SK-N-SH (cell line): ENCODE measurements around the gene WWOX. TPM values are rescaled to one million over a fixed set of nuclear protein-coding genes. Genes with fewer than 3 reads are reported as not detected.

Source experiments
- CTCF ChIA-PET: fragments of 300-600, 350-600 bp; formaldehyde crosslinking; extraction: SDS; loops from one replicate; lab custom pipeline; 2021; lab: Yijun Ruan, JAX
- POLR2A ChIA-PET: fragments of 350-600 bp; sonication (Branson Sonifier 250); formaldehyde crosslinking; extraction: SDS; loops from one replicate; lab custom pipeline; 2020; ENCODE audit warnings: antibody characterized with exemption, inconsistent platforms; lab: Yijun Ruan, JAX
- DNase-seq: peaks from one replicate; pipeline ENCODE4 v3.0.0; 2012
- H2AFZ ChIP-seq: fragments of 200-600 bp; sonication (generic); 2 replicates; pipeline ENCODE4 v1.8.1; 2016; ENCODE audit warnings: antibody characterized with exemption, mild to moderate bottlenecking, low read depth
- H3F3A ChIP-seq: fragments of 200-600 bp; sonication (generic); replicated peaks from 2 replicates; pipeline ENCODE3; 2016; ENCODE audit warnings: antibody characterized with exemption, mild to moderate bottlenecking; ENCODE audit not compliant: insufficient read depth
- H3K27ac ChIP-seq, 2 experiments: fragments of 200-500 bp in 1 of 2; fragments of 200-600 bp in 1 of 2; sonication (Bioruptor generic) in 1 of 2; sonication (generic), shearing (Covaris generic) in 1 of 2; 2 replicates each; pipeline versions ENCODE4 v1.5.1 to v1.6.1; 2014 to 2016; ENCODE audit warnings: low read depth in 2 of 2, inconsistent platforms in 1 of 2, low read length in 1 of 2, mild to moderate bottlenecking in 1 of 2, mixed read lengths in 1 of 2
- H3K27me3 ChIP-seq: fragments of 200-600 bp; sonication (generic), shearing (Covaris generic); 2 replicates; pipeline ENCODE4 v1.6.1; 2016; ENCODE audit warnings: mixed run types; ENCODE audit not compliant: insufficient read depth
- H3K36me3 ChIP-seq, 2 experiments: fragments of 200-500 bp in 1 of 2; fragments of 200-600 bp in 1 of 2; sonication (Bioruptor generic) in 1 of 2; sonication (generic) in 1 of 2; replicated peaks in 1 of 2; 2 replicates each; pipeline versions ENCODE3 to v1.5.1; 2014 to 2016; ENCODE audit warnings: low read length in 1 of 2, mild to moderate bottlenecking in 1 of 2; ENCODE audit not compliant: insufficient read depth in 2 of 2, control insufficient read depth in 1 of 2
- H3K4me1 ChIP-seq, 2 experiments: fragments of 200-500 bp in 1 of 2; fragments of 200-600 bp in 1 of 2; sonication (Bioruptor generic) in 1 of 2; sonication (generic), shearing (Covaris generic) in 1 of 2; 2 replicates each; pipeline versions ENCODE4 v1.5.1 to v1.6.1; 2014 to 2016; ENCODE audit warnings: low read depth in 1 of 2, low read length in 1 of 2, mixed run types in 1 of 2; ENCODE audit not compliant: insufficient read depth in 2 of 2, control insufficient read depth in 1 of 2
- H3K4me2 ChIP-seq: fragments of 200-600 bp; sonication (generic), shearing (Covaris generic); 2 replicates; pipeline ENCODE4 v1.6.1; 2017; ENCODE audit warnings: mixed run types
- H3K4me3 ChIP-seq, 2 experiments: fragments of 200-500 bp in 1 of 2; fragments of 200-600 bp in 1 of 2; sonication (Bioruptor generic) in 1 of 2; sonication (generic), shearing (Covaris generic) in 1 of 2; 2 replicates each; pipeline versions ENCODE4 v1.5.1 to v1.8.1; 2014 to 2016; ENCODE audit warnings: low read depth in 2 of 2, inconsistent platforms in 1 of 2, low read length in 1 of 2, mild to moderate bottlenecking in 1 of 2, mixed read lengths in 1 of 2, moderate library complexity in 1 of 2
- H3K79me2 ChIP-seq: fragments of 200-600 bp; sonication (generic); 2 replicates; pipeline ENCODE4 v1.8.1; 2017; ENCODE audit warnings: mild to moderate bottlenecking; ENCODE audit not compliant: insufficient read depth
- H3K9ac ChIP-seq: fragments of 200-600 bp; sonication (generic); 2 replicates; pipeline ENCODE4 v1.6.1; 2017; ENCODE audit warnings: mixed run types
- H3K9me2 ChIP-seq: fragments of 200-600 bp; sonication (generic); 2 replicates; pipeline ENCODE4 v1.6.1; 2017; ENCODE audit warnings: mixed run types
- H3K9me3 ChIP-seq: fragments of 200-600 bp; sonication (generic); 2 replicates; pipeline ENCODE4 v1.6.1; 2017; ENCODE audit warnings: mixed run types, mild to moderate bottlenecking, moderate library complexity
- H4K20me1 ChIP-seq: fragments of 200-600 bp; sonication (generic); 2 replicates; pipeline ENCODE4 v1.6.1; 2017; ENCODE audit warnings: mild to moderate bottlenecking, mixed run types; ENCODE audit not compliant: insufficient read depth
- CHD2 ChIP-seq: fragments of 150-350 bp; IDR thresholded peaks from 2 replicates; pipeline ENCODE4 v1.6.1; 2018; ENCODE audit warnings: low read length; ENCODE audit not compliant: partially characterized antibody
- FOXM1 ChIP-seq: IDR thresholded peaks from 2 replicates; pipeline ENCODE4 v1.4.0; 2012; ENCODE audit warnings: low read depth, mild to moderate bottlenecking
- GABPA ChIP-seq: IDR thresholded peaks from 2 replicates; pipeline ENCODE4 v1.4.0; 2012; ENCODE audit warnings: low read depth, mild to moderate bottlenecking
- MEF2A ChIP-seq: IDR thresholded peaks from 2 replicates; pipeline ENCODE4 v1.4.0; 2012; ENCODE audit warnings: low read depth, borderline replicate concordance
- RAD21 ChIP-seq: IDR thresholded peaks from 2 replicates; pipeline ENCODE4 v1.6.1; 2012; ENCODE audit warnings: mild to moderate bottlenecking, low read length
- RCOR1 ChIP-seq: fragments of 150-350 bp; IDR thresholded peaks from 2 replicates; pipeline ENCODE4 v1.6.1; 2017; ENCODE audit warnings: antibody characterized with exemption, low read length
- SIN3A ChIP-seq: IDR thresholded peaks from 2 replicates; pipeline ENCODE4 v1.6.1; 2012; ENCODE audit warnings: low read depth, mild to moderate bottlenecking, low read length, moderate library complexity, borderline replicate concordance
- TEAD4 ChIP-seq: IDR thresholded peaks from 2 replicates; pipeline ENCODE4 v1.4.0; 2012; ENCODE audit warnings: mild to moderate bottlenecking, borderline replicate concordance; ENCODE audit not compliant: insufficient read depth
- YY1 ChIP-seq: IDR thresholded peaks from 2 replicates; pipeline ENCODE4 v1.4.0; 2012; ENCODE audit warnings: low read depth, mild to moderate bottlenecking
- WGBS: methylation state at CpG from one replicate; pipeline ENCODE4 v1.1.6; 2017; ENCODE audit warnings: low lambda C conversion rate; 5-methylcytosine and 5-hydroxymethylcytosine counted together
- polyA plus RNA-seq, 3 experiments: library from polyadenylated mRNA; depleted of rRNA; stranded (reverse); fragments of >200 nt; gene quantifications; 2 replicates each; pipeline ENCODE4 v1.2.3, GENCODE V29; 2012
- TF ChIP-seq, protein P1 (sequence below): IDR thresholded peaks from 2 replicates; pipeline ENCODE4 v1.6.1; 2012; ENCODE audit warnings: mild to moderate bottlenecking, low read depth, low read length, moderate library complexity
- TF ChIP-seq, protein P2 (sequence below): fragments of 200-600 bp; sonication (generic); IDR thresholded peaks from 2 replicates; pipeline ENCODE4 v1.6.1; 2017; ENCODE audit warnings: antibody characterized with exemption, mild to moderate bottlenecking, moderate library complexity
- TF ChIP-seq, protein P3 (sequence below): fragments of 150-350 bp; IDR thresholded peaks from 2 replicates; pipeline ENCODE4 v1.6.1; 2016; ENCODE audit warnings: mild to moderate bottlenecking, low read depth, low read length
- TF ChIP-seq, protein P4 (sequence below): IDR thresholded peaks from 2 replicates; pipeline ENCODE4 v1.4.0; 2012; ENCODE audit warnings: low read depth
- TF ChIP-seq, protein P5 (sequence below): IDR thresholded peaks from 2 replicates; pipeline ENCODE4; 2012

Gene WWOX
- polyA plus RNA-seq, 1 of the 3 experiments (the other 2 are of a cell fraction) = 10.8 TPM

DNA sequence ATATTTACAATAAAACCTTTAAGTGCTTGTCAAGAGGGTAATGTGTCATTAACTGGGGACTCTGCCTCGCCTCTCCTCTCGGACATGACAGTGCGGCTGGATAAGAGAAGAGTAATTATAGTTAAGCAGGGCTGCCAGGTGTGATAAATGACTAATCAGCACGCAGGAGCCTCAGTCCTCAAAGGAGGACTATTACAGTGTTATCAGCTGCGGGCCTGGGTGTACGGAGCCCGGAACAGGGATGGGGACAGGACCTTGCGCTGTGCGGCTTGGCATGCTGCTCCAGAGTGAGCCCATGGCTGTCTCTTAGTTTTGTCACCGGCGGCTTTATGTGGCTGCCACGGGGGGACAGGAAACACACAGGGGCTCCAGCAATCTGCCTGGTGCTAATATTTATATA is 893.9 kb downstream of the WWOX start:
- no peak overlapping the region for H2AFZ ChIP-seq
- H3K4me3 ChIP-seq = no peak overlapping the region
- TF ChIP-seq, protein P1, sequence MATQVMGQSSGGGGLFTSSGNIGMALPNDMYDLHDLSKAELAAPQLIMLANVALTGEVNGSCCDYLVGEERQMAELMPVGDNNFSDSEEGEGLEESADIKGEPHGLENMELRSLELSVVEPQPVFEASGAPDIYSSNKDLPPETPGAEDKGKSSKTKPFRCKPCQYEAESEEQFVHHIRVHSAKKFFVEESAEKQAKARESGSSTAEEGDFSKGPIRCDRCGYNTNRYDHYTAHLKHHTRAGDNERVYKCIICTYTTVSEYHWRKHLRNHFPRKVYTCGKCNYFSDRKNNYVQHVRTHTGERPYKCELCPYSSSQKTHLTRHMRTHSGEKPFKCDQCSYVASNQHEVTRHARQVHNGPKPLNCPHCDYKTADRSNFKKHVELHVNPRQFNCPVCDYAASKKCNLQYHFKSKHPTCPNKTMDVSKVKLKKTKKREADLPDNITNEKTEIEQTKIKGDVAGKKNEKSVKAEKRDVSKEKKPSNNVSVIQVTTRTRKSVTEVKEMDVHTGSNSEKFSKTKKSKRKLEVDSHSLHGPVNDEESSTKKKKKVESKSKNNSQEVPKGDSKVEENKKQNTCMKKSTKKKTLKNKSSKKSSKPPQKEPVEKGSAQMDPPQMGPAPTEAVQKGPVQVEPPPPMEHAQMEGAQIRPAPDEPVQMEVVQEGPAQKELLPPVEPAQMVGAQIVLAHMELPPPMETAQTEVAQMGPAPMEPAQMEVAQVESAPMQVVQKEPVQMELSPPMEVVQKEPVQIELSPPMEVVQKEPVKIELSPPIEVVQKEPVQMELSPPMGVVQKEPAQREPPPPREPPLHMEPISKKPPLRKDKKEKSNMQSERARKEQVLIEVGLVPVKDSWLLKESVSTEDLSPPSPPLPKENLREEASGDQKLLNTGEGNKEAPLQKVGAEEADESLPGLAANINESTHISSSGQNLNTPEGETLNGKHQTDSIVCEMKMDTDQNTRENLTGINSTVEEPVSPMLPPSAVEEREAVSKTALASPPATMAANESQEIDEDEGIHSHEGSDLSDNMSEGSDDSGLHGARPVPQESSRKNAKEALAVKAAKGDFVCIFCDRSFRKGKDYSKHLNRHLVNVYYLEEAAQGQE = no peak
- TF ChIP-seq GABPA (no peak), RCOR1 (no peak), FOXM1 (no peak), SIN3A (no peak), MEF2A (no peak)
- TF ChIP-seq, protein P2, sequence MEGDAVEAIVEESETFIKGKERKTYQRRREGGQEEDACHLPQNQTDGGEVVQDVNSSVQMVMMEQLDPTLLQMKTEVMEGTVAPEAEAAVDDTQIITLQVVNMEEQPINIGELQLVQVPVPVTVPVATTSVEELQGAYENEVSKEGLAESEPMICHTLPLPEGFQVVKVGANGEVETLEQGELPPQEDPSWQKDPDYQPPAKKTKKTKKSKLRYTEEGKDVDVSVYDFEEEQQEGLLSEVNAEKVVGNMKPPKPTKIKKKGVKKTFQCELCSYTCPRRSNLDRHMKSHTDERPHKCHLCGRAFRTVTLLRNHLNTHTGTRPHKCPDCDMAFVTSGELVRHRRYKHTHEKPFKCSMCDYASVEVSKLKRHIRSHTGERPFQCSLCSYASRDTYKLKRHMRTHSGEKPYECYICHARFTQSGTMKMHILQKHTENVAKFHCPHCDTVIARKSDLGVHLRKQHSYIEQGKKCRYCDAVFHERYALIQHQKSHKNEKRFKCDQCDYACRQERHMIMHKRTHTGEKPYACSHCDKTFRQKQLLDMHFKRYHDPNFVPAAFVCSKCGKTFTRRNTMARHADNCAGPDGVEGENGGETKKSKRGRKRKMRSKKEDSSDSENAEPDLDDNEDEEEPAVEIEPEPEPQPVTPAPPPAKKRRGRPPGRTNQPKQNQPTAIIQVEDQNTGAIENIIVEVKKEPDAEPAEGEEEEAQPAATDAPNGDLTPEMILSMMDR = no peak
- TF ChIP-seq, protein P3, sequence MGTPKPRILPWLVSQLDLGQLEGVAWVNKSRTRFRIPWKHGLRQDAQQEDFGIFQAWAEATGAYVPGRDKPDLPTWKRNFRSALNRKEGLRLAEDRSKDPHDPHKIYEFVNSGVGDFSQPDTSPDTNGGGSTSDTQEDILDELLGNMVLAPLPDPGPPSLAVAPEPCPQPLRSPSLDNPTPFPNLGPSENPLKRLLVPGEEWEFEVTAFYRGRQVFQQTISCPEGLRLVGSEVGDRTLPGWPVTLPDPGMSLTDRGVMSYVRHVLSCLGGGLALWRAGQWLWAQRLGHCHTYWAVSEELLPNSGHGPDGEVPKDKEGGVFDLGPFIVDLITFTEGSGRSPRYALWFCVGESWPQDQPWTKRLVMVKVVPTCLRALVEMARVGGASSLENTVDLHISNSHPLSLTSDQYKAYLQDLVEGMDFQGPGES = no peak
- TF ChIP-seq, protein P4, sequence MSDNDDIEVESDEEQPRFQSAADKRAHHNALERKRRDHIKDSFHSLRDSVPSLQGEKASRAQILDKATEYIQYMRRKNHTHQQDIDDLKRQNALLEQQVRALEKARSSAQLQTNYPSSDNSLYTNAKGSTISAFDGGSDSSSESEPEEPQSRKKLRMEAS = no peak
- H3K36me3 ChIP-seq = no peaks in the 10 kb centered on the region
- H4K20me1 ChIP-seq = no peaks in the 10 kb centered on the region
- no peaks in the 10 kb centered on the region for H3K27me3 ChIP-seq
- 57% methylated on average over 9 of the region's 12 CpGs for WGBS
- H3F3A ChIP-seq = no peaks in the 10 kb centered on the region
- no peaks in the 10 kb centered on the region for H3K9me3 ChIP-seq
- CTCF ChIA-PET = no interaction called here
- no peak overlapping the region for H3K9ac ChIP-seq
- H3K27ac ChIP-seq = no peak overlapping the region
- no peaks in the 10 kb centered on the region for H3K4me1 ChIP-seq
- POLR2A ChIA-PET = no interaction called here
- no peak for DNase-seq
- H3K79me2 ChIP-seq = no peaks in the 10 kb centered on the region
- H3K4me2 ChIP-seq = no peak overlapping the region
- H3K9me2 ChIP-seq = no peaks in the 10 kb centered on the region

DNA sequence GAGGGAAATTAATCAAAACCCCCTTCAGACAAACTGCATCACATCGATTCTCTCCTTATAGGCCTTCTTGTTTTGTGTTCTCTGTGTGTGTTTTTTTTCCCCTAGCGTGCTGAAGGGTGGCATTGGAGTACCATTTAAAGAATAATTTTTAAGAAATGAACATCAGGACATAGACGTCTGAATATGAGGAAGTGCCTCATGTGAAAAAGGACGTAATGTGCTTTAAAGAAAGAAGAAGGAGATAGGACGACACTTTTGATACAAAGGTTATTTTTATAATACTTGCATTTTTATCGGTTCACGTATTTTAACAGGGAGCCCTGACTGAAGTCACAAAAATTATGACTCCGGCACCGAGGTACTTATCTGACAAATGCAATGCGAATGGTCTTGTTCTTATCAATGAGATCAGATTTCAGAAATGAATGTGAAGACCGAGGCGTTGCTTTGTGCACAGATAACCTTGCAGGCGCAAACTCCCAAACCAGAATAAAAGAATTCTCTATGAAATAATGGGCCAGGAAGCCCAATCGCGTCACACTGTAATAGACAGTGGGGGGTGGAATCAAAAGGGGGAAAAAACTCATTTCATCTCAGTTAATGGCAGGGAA is 894.8 kb downstream of the WWOX start:
- Histone ChIP-seq H3F3A (no peaks in the 10 kb centered on the region), H3K36me3 (no peaks in the 10 kb centered on the region), H3K9me2 (no peaks in the 10 kb centered on the region), H3K9ac (no peak overlapping the region), H3K4me3 (no peak overlapping the region), H3K27ac (no peak overlapping the region), H3K4me1 (no peaks in the 10 kb centered on the region), H3K9me3 (no peaks in the 10 kb centered on the region), H3K79me2 (no peaks in the 10 kb centered on the region), H2AFZ (no peak overlapping the region), H4K20me1 (no peaks in the 10 kb centered on the region), H3K4me2 (no peak overlapping the region), H3K27me3 (no peaks in the 10 kb centered on the region)
- TF ChIP-seq TEAD4 (no peak), SIN3A (no peak), FOXM1 (no peak), YY1 (no peak), GABPA (no peak), RAD21 (no peak), CHD2 (no peak)
- TF ChIP-seq, protein P5, sequence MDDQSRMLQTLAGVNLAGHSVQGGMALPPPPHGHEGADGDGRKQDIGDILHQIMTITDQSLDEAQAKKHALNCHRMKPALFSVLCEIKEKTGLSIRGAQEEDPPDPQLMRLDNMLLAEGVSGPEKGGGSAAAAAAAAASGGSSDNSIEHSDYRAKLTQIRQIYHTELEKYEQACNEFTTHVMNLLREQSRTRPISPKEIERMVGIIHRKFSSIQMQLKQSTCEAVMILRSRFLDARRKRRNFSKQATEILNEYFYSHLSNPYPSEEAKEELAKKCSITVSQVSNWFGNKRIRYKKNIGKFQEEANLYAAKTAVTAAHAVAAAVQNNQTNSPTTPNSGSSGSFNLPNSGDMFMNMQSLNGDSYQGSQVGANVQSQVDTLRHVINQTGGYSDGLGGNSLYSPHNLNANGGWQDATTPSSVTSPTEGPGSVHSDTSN = no peak
- ChIA-PET POLR2A (no interaction called here), CTCF (no interaction called here)
- WGBS = 69% methylated on average over 15 of the region's 15 CpGs
- no peak for DNase-seq
